Measurements from ENCODE around the gene POU6F2.

Gene POU6F2

DNA sequence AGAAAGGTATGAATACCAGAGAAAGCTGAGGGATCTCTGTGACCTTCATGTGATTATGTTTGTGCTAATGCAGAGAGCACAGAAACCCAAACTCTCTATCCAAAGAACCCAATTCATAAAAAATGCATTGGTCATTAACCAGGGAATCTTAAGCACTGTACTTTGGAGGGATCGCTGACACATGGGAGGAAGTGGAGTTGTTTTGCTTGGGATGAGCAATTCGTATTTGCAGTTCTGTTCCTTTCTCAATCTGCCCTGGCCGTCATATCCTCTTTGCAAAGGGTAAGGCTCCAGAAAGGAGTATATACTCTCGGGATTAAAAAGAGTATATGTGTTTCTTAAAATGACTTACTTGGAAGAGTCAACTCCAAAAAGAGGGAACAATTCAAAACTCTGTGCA, 221.3 kb downstream of the POU6F2 start:
- H3K4me1 ChIP-seq (ENCODE audit: control insufficient read depth, insufficient read depth, low read length, unreplicated experiment): no peaks in the 10 kb centered on the region
- no peaks in the 10 kb centered on the region for H3K36me3 ChIP-seq (ENCODE audit: insufficient read depth, low read length)
- H3K79me2 ChIP-seq (ENCODE audit: control insufficient read depth, insufficient read depth, low read length, unreplicated experiment): no peaks in the 10 kb centered on the region
- 0 out of 2 replicates have a peak, but pooled peaks cover 5% of the 10 kb centered on the region for H3K27me3 ChIP-seq (ENCODE audit: insufficient read depth, low read length)
- no peak overlapping the region for H3K27ac ChIP-seq (ENCODE audit: low read depth, low read length)
- no peak overlapping the region for H2AFZ ChIP-seq (ENCODE audit: low read length, unreplicated experiment)
- H3K4me3 ChIP-seq (ENCODE audit: low read depth, low read length): no peak overlapping the region

DNA sequence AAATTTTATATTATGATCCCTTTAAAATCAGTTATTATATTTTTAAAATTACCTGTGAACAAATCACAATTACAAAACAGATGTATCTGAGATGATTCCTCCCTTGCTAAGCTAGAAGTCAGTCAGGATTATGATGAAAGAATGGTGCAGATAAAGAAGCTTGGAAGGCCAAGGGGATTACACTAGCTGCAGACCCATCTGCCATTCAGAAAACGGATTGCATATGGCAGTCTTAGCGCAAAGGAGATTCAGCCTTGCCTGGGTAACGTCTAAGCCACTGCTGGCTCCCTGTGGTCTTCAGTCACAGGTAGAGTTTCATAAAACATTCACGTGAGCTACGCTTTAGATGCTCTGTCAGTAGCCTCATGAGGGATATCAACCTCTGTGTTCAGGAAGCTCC, 222.2 kb downstream of the POU6F2 start:
- 0 out of 2 replicates have a peak, but pooled peaks cover 5% of the 10 kb centered on the region for H3K27me3 ChIP-seq (ENCODE audit: insufficient read depth, low read length)
- no peak overlapping the region for H2AFZ ChIP-seq (ENCODE audit: low read length, unreplicated experiment)
- H3K79me2 ChIP-seq (ENCODE audit: control insufficient read depth, insufficient read depth, low read length, unreplicated experiment): no peaks in the 10 kb centered on the region
- no peak overlapping the region for H3K4me3 ChIP-seq (ENCODE audit: low read depth, low read length)
- no peak overlapping the region for H3K27ac ChIP-seq (ENCODE audit: low read depth, low read length)
- H3K4me1 ChIP-seq (ENCODE audit: control insufficient read depth, insufficient read depth, low read length, unreplicated experiment): no peaks in the 10 kb centered on the region
- no peaks in the 10 kb centered on the region for H3K36me3 ChIP-seq (ENCODE audit: insufficient read depth, low read length)

DNA sequence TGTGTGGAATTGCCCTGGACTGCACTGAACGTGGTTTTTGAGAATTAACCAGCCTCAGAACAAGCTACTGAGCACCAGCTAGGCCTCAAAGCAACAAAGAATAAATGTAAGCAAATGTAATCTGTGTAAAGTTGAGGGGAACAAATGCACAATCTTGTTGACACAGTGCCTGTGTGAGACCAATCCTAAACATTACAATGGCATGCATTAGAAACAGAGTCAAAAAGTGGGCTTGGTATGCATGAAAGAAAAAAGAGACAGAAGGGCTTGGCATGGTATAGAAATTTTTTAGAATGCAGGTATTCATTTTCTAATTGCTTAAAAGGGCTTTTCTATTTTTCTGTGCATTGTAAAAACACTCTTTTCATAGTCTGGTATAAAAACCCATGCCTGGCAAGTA, 224.3 kb downstream of the POU6F2 start:
- no peak overlapping the region for H2AFZ ChIP-seq (ENCODE audit: low read length, unreplicated experiment)
- no peak overlapping the region for H3K27ac ChIP-seq (ENCODE audit: low read depth, low read length)
- no peaks in the 10 kb centered on the region for H3K4me1 ChIP-seq (ENCODE audit: control insufficient read depth, insufficient read depth, low read length, unreplicated experiment)
- H3K79me2 ChIP-seq (ENCODE audit: control insufficient read depth, insufficient read depth, low read length, unreplicated experiment): no peaks in the 10 kb centered on the region
- no peak overlapping the region for H3K4me3 ChIP-seq (ENCODE audit: low read depth, low read length)
- H3K27me3 ChIP-seq (ENCODE audit: insufficient read depth, low read length): 0 out of 2 replicates have a peak, but pooled peaks cover 5% of the 10 kb centered on the region
- no peaks in the 10 kb centered on the region for H3K36me3 ChIP-seq (ENCODE audit: insufficient read depth, low read length)

DNA sequence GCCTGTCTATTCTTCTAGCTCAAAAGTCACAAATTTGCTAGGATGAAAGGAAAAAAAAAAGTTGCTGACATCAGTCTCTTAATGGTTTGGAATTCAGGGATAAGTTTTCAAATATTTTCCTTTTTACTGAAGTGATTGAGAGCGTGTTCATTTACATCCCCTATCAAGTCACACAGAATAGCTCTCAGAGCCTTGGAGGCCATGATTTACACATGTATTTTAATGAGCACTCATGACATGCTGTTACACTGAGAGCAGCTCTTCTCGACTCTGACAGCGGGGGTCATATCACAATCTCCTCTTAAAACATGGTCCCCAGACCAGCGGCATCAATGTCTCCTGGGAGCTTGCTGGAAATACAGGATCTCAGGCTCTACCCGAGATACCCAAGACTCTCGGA, 232.7 kb downstream of the POU6F2 start:
- H2AFZ ChIP-seq (ENCODE audit: low read length, unreplicated experiment): no peak overlapping the region
- H3K27ac ChIP-seq (ENCODE audit: low read depth, low read length): no peak overlapping the region
- no peaks in the 10 kb centered on the region for H3K4me1 ChIP-seq (ENCODE audit: control insufficient read depth, insufficient read depth, low read length, unreplicated experiment)
- no peaks in the 10 kb centered on the region for H3K36me3 ChIP-seq (ENCODE audit: insufficient read depth, low read length)
- no peaks in the 10 kb centered on the region for H3K27me3 ChIP-seq (ENCODE audit: insufficient read depth, low read length)
- no peak overlapping the region for H3K4me3 ChIP-seq (ENCODE audit: low read depth, low read length)
- no peaks in the 10 kb centered on the region for H3K79me2 ChIP-seq (ENCODE audit: control insufficient read depth, insufficient read depth, low read length, unreplicated experiment)

DNA sequence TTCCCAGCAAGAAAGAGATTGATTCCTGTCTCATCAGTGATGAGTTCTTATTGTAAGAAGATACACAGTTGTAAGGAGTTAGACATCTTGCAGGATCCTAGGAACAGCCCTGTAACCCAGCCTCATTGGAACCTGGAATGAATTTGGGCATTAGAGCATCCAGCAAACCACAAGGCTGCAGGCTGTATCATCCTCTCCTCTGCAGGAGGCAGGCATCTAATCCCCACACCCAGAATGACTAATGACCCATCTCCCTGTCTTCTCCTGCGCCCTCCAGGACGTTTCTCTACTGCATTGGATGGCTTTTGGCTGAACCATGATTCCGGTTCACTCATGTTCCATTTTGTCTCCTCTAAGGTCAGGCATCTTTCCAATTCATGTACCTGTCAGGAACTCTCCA, 233.9 kb downstream of the POU6F2 start:
- Histone ChIP-seq H3K36me3 (ENCODE audit: insufficient read depth, low read length) (no peaks in the 10 kb centered on the region), H3K27me3 (ENCODE audit: insufficient read depth, low read length) (no peaks in the 10 kb centered on the region), H3K4me1 (ENCODE audit: control insufficient read depth, insufficient read depth, low read length, unreplicated experiment) (no peaks in the 10 kb centered on the region), H3K27ac (ENCODE audit: low read depth, low read length) (no peak overlapping the region), H3K79me2 (ENCODE audit: control insufficient read depth, insufficient read depth, low read length, unreplicated experiment) (no peaks in the 10 kb centered on the region), H3K4me3 (ENCODE audit: low read depth, low read length) (no peak overlapping the region), H2AFZ (ENCODE audit: low read length, unreplicated experiment) (no peak overlapping the region)

DNA sequence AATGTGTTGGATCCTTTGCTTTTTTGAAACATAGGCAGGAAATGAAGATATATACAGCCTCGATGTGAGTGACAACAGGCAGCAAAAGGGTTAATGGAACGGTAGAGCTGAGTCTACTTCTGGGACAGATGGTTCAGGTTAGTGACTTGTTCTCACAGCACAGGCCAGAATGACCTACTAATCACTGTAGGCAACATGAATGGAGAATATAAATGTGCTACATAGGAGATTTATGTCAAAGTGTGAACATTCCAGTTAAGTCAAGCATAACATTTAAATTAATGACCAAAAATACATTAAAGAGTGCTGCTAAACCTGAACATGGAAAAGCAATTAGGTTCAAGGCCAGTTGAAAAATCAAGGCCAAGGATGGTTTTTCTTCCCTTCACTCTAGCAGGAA, 235.2 kb downstream of the POU6F2 start:
- peaks cover 2% of the 10 kb centered on the region; the same call in 1 of the 2 replicates for H3K27me3 ChIP-seq (ENCODE audit: insufficient read depth, low read length)
- no peak overlapping the region for H3K27ac ChIP-seq (ENCODE audit: low read depth, low read length)
- H2AFZ ChIP-seq (ENCODE audit: low read length, unreplicated experiment): no peak overlapping the region
- H3K4me3 ChIP-seq (ENCODE audit: low read depth, low read length): no peak overlapping the region
- no peaks in the 10 kb centered on the region for H3K4me1 ChIP-seq (ENCODE audit: control insufficient read depth, insufficient read depth, low read length, unreplicated experiment)
- H3K36me3 ChIP-seq (ENCODE audit: insufficient read depth, low read length): no peaks in the 10 kb centered on the region
- no peaks in the 10 kb centered on the region for H3K79me2 ChIP-seq (ENCODE audit: control insufficient read depth, insufficient read depth, low read length, unreplicated experiment)

DNA sequence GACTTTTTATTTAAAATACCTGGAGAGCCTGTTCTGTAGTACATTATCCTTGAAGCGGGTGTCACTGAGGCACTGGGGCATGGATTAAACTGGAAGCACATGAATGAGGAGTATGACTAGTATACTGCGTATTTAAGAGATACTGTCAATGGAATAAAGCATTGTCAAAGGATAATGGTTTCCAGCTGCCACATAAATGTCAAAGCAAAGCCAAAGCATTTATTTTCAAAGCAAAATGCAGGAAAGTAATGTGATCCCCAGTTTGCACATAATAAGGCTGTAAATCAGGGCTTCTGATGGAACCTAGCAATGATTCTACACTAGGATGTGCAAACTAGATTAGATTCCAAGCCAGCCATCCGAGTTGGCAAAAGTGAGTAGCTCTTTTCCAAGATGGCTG, 240.1 kb downstream of the POU6F2 start:
- Histone ChIP-seq H3K36me3 (ENCODE audit: insufficient read depth, low read length) (no peaks in the 10 kb centered on the region), H3K79me2 (ENCODE audit: control insufficient read depth, insufficient read depth, low read length, unreplicated experiment) (no peaks in the 10 kb centered on the region), H3K4me3 (ENCODE audit: low read depth, low read length) (no peak overlapping the region), H3K27me3 (ENCODE audit: insufficient read depth, low read length) (peaks cover 9% of the 10 kb centered on the region), H3K4me1 (ENCODE audit: control insufficient read depth, insufficient read depth, low read length, unreplicated experiment) (no peaks in the 10 kb centered on the region), H3K27ac (ENCODE audit: low read depth, low read length) (no peak overlapping the region), H2AFZ (ENCODE audit: low read length, unreplicated experiment) (no peak overlapping the region)

DNA sequence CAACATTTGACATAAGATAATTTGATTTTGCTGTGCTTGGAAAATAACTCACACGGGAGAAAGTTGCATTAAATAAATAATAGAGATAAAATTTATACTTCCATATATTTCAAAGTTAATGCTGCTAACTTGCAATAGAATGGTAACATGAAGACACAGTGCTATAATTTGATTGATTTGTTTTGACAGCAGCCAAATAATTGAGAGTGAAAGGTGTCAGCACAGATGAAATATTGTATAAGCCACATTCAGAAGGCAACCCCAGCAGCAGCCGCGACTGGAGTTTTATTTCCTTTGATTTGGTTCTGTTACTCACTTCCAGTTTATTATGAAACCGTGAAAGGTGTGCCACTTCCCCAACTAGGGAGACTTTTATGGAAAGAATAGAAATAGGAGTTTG, 242.2 kb downstream of the POU6F2 start:
- Histone ChIP-seq H3K4me3 (ENCODE audit: low read depth, low read length) (no peak overlapping the region), H2AFZ (ENCODE audit: low read length, unreplicated experiment) (no peak overlapping the region), H3K27ac (ENCODE audit: low read depth, low read length) (no peak overlapping the region), H3K36me3 (ENCODE audit: insufficient read depth, low read length) (no peaks in the 10 kb centered on the region), H3K4me1 (ENCODE audit: control insufficient read depth, insufficient read depth, low read length, unreplicated experiment) (no peaks in the 10 kb centered on the region), H3K27me3 (ENCODE audit: insufficient read depth, low read length) (peaks cover 9% of the 10 kb centered on the region), H3K79me2 (ENCODE audit: control insufficient read depth, insufficient read depth, low read length, unreplicated experiment) (no peaks in the 10 kb centered on the region)

DNA sequence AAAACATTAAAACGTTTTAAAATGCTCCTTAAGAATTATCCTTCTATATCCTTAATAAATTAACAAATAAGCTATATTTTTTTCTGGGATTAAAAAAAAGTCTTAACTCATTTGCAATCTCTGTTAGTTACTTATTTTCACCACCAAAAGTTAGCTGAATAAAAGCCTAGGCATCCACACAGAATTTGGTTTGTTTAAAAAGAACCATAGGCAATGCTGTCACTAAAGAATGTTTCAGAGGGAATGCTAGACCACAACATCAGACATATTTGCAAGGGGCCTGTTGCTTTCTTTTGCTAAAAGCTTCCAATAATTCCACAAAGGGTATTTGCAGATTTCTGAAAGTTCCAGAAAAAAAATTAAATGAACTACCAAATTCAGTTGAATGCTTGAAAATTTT, 244.2 kb downstream of the POU6F2 start:
- no peaks in the 10 kb centered on the region for H3K36me3 ChIP-seq (ENCODE audit: insufficient read depth, low read length)
- peaks cover 20% of the 10 kb centered on the region for H3K27me3 ChIP-seq (ENCODE audit: insufficient read depth, low read length)
- no peak overlapping the region for H2AFZ ChIP-seq (ENCODE audit: low read length, unreplicated experiment)
- H3K79me2 ChIP-seq (ENCODE audit: control insufficient read depth, insufficient read depth, low read length, unreplicated experiment): no peaks in the 10 kb centered on the region
- H3K27ac ChIP-seq (ENCODE audit: low read depth, low read length): no peak overlapping the region
- no peak overlapping the region for H3K4me3 ChIP-seq (ENCODE audit: low read depth, low read length)
- H3K4me1 ChIP-seq (ENCODE audit: control insufficient read depth, insufficient read depth, low read length, unreplicated experiment): no peaks in the 10 kb centered on the region

DNA sequence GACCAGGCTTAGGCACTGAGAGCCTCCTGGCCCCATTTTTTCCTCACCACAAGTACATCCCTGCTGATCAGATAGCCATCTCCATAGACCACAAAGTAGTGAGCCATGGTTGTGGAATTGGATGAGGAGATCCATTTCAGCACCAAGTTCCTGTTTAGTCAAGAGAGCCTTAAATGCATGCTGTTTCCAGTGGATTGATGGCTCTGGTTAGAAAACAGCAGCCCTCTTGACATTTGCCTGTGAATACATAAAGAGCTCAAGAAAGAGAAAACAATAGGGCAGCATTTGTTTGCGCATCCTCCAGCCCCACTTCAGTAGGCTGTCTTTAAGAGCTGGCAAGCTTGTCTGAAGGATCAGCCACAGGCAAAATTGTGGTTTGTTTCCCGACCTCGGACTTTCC, 251.2 kb downstream of the POU6F2 start:
- Histone ChIP-seq H3K4me3 (ENCODE audit: low read depth, low read length) (no peak overlapping the region), H2AFZ (ENCODE audit: low read length, unreplicated experiment) (no peak overlapping the region), H3K4me1 (ENCODE audit: control insufficient read depth, insufficient read depth, low read length, unreplicated experiment) (no peaks in the 10 kb centered on the region), H3K27me3 (ENCODE audit: insufficient read depth, low read length) (peaks cover 11% of the 10 kb centered on the region; the same call in 1 of the 2 replicates), H3K79me2 (ENCODE audit: control insufficient read depth, insufficient read depth, low read length, unreplicated experiment) (no peaks in the 10 kb centered on the region), H3K36me3 (ENCODE audit: insufficient read depth, low read length) (no peaks in the 10 kb centered on the region), H3K27ac (ENCODE audit: low read depth, low read length) (no peak overlapping the region)

DNA sequence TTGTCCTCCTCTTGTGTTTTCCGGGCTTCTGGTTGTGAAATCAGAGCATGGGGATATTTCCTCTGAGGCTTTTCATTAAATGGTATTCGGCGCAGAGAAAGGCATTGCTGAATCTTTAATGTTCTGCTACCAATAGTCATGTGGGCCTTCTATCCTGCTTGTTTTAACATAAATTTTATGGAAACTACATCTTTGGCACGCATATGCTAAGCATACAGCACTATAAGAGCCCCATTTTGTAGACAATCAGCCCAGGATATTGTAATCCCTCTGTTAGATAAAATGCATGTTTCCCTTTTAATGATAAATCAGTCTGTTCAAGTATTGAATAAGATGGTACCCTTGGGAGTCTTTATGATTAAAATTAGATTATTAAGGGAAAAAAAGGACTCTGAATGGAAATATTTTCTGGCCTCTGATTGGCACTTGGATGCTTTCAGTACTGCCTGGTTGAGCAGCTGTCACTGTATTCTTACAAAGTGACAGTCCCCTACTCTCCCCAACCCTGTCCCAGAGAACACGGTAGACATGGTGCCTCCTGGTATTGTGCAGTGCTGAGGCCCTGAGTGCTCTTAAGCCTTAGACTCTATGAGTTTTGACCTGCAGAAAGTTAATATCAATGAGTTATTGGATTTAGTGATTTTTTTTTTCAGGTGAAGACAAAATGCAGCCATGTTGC, 256.3 kb downstream of the POU6F2 start:
- Histone ChIP-seq H3K79me2 (ENCODE audit: control insufficient read depth, insufficient read depth, low read length, unreplicated experiment) (no peaks in the 10 kb centered on the region), H2AFZ (ENCODE audit: low read length, unreplicated experiment) (no peak overlapping the region), H3K4me3 (ENCODE audit: low read depth, low read length) (no peak overlapping the region), H3K4me1 (ENCODE audit: control insufficient read depth, insufficient read depth, low read length, unreplicated experiment) (no peaks in the 10 kb centered on the region), H3K27ac (ENCODE audit: low read depth, low read length) (no peak overlapping the region), H3K36me3 (ENCODE audit: insufficient read depth, low read length) (no peaks in the 10 kb centered on the region), H3K27me3 (ENCODE audit: insufficient read depth, low read length) (peaks cover 12% of the 10 kb centered on the region)
